Activated T-helper 1 cell treated with Interleukin-2 at 50 U/mL for 16 hours (primary cell): ENCODE results near the gene CACNA2D4.

ENCODE experiments used
- DNase-seq: peaks from one replicate; pipeline ENCODE4 v3.0.0-alpha.2; 2020; ENCODE audit warnings: low read depth

The CACNA2D4 gene

GRCh38 chr12:1870998-1871917, 47.2 kb downstream of the CACNA2D4 start:
- no peak for DNase-seq

DNA sequence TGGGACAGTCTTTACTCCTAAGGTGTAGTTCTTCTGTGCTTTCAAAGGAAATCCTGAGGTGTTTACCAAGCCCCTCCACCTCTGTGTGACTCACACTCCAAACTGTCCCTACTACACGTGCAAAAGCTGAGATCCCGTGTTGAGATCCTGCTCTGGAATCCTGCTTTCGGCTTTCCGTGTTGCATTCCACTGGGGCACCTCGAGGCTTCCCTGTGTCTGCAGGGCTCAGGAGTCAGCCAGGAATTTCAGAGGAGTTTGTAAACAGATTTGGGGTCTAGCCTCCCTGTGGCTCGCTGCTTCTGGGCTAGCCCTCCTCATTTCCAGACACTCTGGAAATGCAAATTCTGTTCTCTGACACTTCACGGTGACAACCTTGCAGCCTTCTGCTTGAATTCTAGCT, 48.4 kb downstream of the CACNA2D4 start:
- no peak for DNase-seq

GRCh38 chr12:1869145-1869544, 49.3 kb downstream of the CACNA2D4 start:
- DNase-seq, result no peak

- DNase-seq, result no peak
Observed at GRCh38 chr12:1865284-1865866, 53.1 kb downstream of the CACNA2D4 start.

DNA sequence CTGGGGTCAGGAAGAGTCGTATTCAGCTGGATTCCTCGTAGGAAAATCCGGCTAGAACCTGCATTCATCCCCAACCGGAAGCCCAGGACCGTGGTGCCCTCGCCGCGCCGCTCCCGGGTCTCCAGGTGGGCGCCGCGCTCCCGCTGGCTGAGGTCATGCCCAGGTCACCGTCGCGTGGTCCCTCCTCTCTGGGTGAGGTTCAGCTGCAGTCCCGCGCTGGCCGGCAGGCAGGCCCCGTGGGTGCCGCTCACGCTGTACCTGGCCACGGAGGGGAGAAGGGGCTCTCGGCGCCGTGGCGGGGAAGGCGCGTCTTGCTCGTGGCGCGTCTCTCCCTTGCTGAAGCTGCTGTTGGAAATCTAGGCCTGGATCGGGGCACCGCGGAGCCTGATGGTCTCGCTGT, 53.6 kb downstream of the CACNA2D4 start:
- no peak for DNase-seq

- no peak for DNase-seq
Observed at GRCh38 chr12:1864456-1864855, 54.0 kb downstream of the CACNA2D4 start.

GRCh38 chr12:1863823-1864222, 54.6 kb downstream of the CACNA2D4 start:
- DNase-seq, result no peak

GRCh38 chr12:1862973-1863372, 55.5 kb downstream of the CACNA2D4 start:
- DNase-seq, result no peak

DNA sequence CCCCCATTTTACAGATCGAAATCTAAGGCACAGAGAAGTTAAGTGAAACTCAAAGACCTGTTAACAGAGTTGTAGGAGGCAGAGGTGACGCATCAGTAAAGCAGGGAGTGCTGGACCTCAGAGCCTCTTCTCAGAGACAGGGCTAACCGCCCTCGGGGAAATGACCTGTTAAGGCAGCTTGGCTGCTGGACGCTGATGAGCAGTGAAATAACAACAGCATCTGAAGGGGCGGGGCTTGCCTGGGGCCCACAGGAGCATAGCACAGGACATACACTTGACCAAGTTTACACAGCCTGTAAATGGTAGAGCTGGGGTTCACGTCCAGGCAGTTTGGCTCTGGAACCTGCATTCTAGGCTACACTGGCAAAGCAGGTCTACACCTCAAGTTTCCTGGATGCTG, 58.8 kb downstream of the CACNA2D4 start:
- DNase-seq, result no peak

DNA sequence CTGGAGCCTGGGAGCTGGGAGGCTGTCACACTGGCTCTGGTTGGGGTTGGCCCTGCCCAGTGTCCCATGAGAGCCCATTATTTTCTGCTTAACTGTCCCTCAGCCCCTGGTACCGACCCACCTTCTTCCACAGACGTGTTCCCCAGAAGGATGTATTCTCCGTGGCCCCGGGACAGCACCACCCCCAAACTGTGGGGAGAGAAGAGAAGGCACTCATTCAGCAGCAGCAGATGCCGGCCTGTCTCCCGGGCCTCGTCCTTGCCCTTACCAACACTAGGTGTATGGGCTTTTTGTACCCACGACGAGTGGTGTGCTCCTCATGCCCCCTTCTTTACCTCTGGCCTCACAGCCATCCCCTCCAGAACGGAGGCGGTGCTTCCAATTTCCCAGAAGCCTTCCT, 60.0 kb downstream of the CACNA2D4 start:
- no peak for DNase-seq

- no peak for DNase-seq
Observed at GRCh38 chr12:1857821-1858220, 60.6 kb downstream of the CACNA2D4 start.

DNA sequence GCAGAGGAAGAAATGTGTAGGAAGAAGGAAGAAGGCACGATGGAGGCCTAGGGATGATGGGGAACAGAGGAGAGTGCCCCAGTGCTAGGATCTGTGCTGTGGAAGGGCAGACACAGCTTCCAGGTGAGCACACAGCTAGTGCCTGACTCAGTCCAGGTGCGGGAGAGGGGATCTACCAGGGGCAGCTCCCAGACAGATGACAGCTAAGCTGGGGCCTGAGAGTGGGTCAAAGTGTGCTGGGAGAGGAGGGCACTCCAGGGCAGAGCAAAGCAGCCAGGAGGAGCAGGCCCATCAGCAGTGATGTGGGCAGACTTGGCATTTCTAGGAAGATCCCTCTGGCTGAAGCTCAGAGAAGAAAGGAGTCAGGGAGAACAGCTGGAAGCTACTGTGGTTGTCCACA, 61.4 kb downstream of the CACNA2D4 start:
- DNase-seq, result no peak

DNA sequence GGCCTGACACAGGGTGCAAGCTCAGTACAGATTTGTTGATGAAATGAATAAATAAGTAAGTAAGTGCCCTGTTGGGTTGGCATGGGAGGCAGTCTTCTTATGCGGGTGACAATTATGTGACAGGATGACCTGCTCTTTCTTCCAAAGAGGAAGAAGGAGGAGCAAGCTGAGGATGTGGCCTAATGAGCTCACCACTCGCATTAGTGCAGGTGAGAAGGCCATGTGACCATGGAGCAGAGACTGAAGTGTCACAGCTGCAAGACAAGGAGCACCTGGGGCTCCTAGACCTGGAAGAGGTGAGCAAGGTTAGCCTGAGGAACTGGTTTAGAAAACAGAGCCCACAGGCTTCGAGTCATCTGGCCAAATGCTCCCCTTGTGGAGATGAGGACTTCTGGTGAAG, 63.2 kb downstream of the CACNA2D4 start:
- DNase-seq, result no peak

DNA sequence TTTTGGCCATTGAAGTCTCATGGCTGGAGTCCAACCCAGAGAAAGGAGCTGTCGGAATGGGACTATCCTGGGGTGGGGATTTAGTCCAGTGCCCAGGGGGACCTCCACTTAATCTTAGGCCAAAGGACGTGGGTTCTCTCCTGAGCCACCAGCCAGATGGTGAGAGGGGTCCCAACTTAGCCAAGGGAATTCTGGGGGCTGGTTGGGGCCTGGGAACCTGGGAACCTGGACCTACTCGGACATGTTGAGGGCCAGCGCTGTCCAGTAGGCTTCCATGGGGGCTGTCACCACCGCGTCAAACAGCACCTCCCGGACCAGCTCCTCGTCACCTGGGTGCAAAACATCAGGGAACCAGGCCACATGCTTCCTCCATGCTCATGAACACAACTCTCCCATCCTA, 64.7 kb downstream of the CACNA2D4 start:
- DNase-seq, result no peak

GRCh38 chr12:1852076-1852475, 66.4 kb downstream of the CACNA2D4 start:
- DNase-seq, result no peak

DNA sequence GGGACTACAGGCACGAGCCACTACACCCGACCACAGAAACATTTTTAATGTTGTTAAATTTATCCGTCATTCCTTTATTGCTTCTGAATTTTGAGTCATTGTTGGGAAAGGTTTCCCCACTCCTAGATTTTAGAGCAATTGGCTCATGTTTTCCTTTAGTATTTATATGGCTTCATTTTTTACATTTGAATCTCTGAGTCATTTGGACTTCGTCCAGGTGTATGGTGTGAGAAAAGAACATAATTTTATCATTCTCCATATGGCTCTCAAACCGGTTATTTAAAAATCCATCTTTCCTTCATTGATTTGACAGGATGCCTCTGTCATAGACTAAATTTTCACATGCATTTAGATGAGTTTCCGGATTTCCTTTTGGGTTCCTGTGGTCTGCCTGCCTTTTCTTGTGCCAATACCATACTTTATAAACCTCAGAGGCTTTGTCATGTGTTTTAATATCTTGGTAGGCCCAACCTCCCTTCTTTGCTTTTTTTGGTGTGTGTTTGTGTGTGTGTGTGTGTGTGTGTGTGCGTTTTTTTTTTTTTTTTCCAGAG, 67.2 kb downstream of the CACNA2D4 start:
- DNase-seq, result no peak

DNA sequence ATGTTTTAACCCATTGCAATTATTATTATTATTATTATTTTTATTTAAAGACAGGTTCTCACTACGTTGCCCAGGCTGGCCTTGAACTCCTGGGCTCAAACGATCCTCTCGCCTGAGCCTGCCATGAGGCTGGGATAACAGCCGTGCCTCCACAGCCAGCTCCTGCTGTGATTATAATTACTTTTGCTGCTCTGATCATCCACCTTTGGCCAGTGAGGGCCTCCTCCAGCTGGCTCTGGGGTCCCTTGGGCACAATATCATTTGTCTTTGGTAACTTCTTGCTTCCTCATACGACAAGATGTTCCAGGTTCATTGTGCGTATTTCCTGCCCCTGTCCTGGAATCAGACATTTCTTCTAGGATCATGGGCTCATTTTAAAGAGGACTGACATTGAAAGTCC, 69.7 kb downstream of the CACNA2D4 start:
- DNase-seq, result no peak

DNA sequence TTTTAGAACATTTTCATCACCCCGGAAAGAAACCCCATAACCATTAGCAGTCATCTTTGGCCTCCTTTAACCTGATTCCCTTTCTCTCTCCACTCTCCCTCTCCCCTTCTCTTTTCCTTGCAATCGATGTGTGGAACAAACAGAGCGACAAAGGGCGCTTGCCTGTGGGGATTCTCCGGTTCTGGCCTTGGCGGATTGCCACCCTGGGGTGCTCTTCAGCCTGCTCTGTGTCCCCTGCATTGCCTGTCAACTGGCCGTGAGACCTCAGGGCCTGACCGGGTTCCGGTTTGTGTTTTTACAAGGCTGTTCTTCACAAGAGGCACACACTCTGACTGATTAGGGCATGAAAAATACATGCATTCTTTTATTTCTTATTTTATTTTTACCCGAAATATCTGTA, 70.3 kb downstream of the CACNA2D4 start:
- no peak for DNase-seq

DNA sequence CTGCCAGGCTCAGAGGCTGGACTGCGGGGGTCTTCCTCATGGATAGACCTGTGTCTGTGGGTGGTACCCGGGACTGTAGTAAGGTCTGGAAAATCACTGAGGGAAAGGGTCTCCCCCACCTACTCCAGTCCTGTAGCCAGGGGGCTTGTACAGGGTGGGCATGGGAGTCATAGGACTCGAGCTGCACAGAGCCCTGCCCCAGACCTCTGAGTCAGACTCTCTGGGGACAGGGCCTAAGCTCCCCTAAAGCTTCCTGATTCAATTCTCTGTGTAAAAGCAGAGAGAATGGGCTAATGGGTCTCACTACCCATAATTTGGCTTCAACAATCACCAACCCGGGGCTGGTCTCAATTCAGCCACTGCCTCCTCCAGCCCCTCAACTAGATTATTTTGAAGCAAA, 71.0 kb downstream of the CACNA2D4 start:
- no peak for DNase-seq

- no peak for DNase-seq
Observed at GRCh38 chr12:1846421-1847405, 71.7 kb downstream of the CACNA2D4 start.

- no peak for DNase-seq
Observed at GRCh38 chr12:1845886-1846285, 72.6 kb downstream of the CACNA2D4 start.

GRCh38 chr12:1845427-1845826, 73.0 kb downstream of the CACNA2D4 start:
- DNase-seq, result no peak
